ENCODE data around the gene MARCHF4. TPM values are rescaled to one million over a fixed set of nuclear protein-coding genes. Genes with fewer than 3 reads are reported as not detected.

The MARCHF4 gene
- total RNA-seq, 2 donors from 2014 or later: 0.51 to 0.86 TPM

DNA sequence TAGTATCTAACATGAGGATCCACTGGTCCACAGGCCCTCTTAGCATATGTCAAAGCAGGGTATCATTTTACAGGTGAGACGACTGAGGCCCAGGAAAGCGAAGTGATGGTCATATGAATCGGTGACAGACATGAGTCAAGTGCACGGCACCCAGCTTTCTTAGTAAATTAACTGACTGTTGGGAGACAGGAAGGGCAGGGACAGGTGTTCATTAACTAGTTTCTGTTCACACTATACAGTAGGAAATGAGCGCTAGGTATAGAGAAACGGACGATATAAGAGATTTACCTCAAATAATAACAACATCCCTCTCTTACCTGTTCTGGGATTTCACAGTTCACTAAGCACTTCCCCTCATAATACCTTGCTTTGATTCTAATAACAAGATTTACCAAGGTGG is 38.3 kb upstream of the MARCHF4 start:
- H3K27ac ChIP-seq (ENCODE audit: low read depth, low read length): no peak overlapping the region
- WGBS, 2 experiments (ENCODE audit: insufficient coverage in 1 of 2, insufficient read length in 1 of 2): 96% methylated on average over 7 of the region's 7 CpGs
- peaks cover 10% of the 10 kb centered on the region for H3K36me3 ChIP-seq (ENCODE audit: control insufficient read depth, insufficient read depth, low read length)
- TF ChIP-seq, protein P1, sequence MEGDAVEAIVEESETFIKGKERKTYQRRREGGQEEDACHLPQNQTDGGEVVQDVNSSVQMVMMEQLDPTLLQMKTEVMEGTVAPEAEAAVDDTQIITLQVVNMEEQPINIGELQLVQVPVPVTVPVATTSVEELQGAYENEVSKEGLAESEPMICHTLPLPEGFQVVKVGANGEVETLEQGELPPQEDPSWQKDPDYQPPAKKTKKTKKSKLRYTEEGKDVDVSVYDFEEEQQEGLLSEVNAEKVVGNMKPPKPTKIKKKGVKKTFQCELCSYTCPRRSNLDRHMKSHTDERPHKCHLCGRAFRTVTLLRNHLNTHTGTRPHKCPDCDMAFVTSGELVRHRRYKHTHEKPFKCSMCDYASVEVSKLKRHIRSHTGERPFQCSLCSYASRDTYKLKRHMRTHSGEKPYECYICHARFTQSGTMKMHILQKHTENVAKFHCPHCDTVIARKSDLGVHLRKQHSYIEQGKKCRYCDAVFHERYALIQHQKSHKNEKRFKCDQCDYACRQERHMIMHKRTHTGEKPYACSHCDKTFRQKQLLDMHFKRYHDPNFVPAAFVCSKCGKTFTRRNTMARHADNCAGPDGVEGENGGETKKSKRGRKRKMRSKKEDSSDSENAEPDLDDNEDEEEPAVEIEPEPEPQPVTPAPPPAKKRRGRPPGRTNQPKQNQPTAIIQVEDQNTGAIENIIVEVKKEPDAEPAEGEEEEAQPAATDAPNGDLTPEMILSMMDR (conservative IDR thresholded peaks at IDR 0.05): no peak
- H3K4me1 Mint-ChIP-seq: peaks cover 19% of the 10 kb centered on the region
- peaks cover 8% of the 10 kb centered on the region for H3K36me3 Mint-ChIP-seq (ENCODE audit: low read depth)
- H3K4me3 Mint-ChIP-seq: no peak overlapping the region
- no peak for DNase-seq
- H3K9me3 Mint-ChIP-seq: no peaks in the 10 kb centered on the region
- H3K9me3 ChIP-seq (ENCODE audit: control insufficient read depth, low read length): no peaks in the 10 kb centered on the region
- H3K27me3 ChIP-seq (ENCODE audit: control insufficient read depth, insufficient read depth, low read length, poor library complexity, severe bottlenecking): no peaks in the 10 kb centered on the region
- no peak overlapping the region for H3K27ac Mint-ChIP-seq
- peaks cover 6% of the 10 kb centered on the region for H3K4me1 ChIP-seq (ENCODE audit: control insufficient read depth, insufficient read depth, low read length)
- H3K9ac ChIP-seq (ENCODE audit: extremely low read depth, low read length, poor library complexity, severe bottlenecking): no peak overlapping the region
- no peak overlapping the region for H3K4me3 ChIP-seq (ENCODE audit: low read length)
- H3K27me3 Mint-ChIP-seq (ENCODE audit: insufficient read depth): no peaks in the 10 kb centered on the region

DNA sequence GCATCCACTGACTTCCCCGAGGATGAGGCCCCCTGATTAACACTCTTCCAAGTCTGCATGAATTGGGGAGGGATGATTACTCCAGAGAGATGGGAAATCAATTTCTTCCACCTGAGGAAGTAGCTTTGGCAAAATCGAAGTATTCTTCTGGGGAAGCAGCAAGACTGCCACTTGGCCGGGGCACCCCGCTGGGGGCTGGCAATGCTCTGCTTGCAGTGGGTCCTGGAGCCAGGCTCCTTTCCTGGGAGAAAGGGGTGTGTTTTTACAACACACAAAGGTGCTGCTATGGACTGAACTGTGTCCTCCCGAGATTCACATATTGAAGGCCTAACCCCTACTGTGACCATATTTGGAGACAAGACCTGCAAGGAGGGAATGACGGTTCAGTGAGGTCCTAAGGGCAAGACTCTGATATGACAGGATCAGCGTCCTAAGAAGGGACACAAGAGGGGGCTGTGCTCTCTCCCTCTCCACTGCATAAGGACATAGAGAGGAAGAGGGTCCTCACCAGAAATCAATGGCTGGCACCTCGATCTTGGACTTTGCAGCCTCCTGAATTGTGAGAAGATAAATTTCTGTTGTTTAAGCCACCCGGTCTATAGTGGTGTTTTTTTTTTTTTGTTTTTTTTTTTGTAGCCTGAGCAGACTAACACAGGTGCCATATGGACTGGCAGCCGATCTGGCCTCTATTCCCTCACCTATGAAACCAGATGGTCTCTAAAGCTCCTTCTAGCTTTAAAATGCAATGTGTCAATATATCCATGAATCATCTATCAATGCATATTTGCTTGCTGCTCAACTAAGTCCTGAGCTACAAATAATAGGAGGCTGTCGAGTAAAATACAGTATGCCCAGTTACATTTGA is 36.4 kb upstream of the MARCHF4 start:
- Mint-ChIP-seq H3K27ac (no peak overlapping the region), H3K4me1 (peaks cover 20% of the 10 kb centered on the region), H3K4me3 (no peak overlapping the region), H3K36me3 (ENCODE audit: low read depth) (no peaks in the 10 kb centered on the region), H3K9me3 (no peaks in the 10 kb centered on the region), H3K27me3 (ENCODE audit: insufficient read depth) (no peaks in the 10 kb centered on the region)
- Histone ChIP-seq H3K9ac (ENCODE audit: extremely low read depth, low read length, poor library complexity, severe bottlenecking) (no peak overlapping the region), H3K9me3 (ENCODE audit: control insufficient read depth, low read length) (no peaks in the 10 kb centered on the region), H3K4me3 (ENCODE audit: low read length) (no peak overlapping the region), H3K4me1 (ENCODE audit: control insufficient read depth, insufficient read depth, low read length) (peaks cover 6% of the 10 kb centered on the region), H3K27ac (ENCODE audit: low read depth, low read length) (no peak overlapping the region), H3K27me3 (ENCODE audit: control insufficient read depth, insufficient read depth, low read length, poor library complexity, severe bottlenecking) (no peaks in the 10 kb centered on the region), H3K36me3 (ENCODE audit: control insufficient read depth, insufficient read depth, low read length) (no peaks in the 10 kb centered on the region)
- TF ChIP-seq, protein P1 (conservative IDR thresholded peaks at IDR 0.05): peak; percentile 67
- WGBS, 2 experiments (ENCODE audit: insufficient coverage in 1 of 2, insufficient read length in 1 of 2): 71 to 81% methylated on average over 5 to 10 of the region's 11 CpGs
- peak; percentile 71 for DNase-seq

DNA sequence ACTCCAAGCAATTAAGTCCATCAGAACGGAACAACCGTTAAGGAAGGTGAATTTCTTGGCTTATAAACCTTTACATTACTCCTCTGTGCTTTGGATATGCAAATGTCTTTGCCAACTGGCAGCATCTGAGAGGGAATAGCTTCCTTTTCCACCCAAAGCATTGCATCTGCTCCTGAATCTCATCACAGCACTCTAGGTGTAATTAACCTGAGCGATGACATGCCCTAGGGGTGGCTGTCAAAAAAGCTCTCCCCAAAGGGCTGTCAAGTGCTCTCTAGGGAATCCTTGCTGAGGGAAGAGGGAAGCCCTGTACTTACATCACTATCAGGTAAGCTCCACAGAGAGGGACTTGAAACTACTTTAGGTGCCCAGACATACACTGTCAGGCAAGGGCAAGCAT is 34.5 kb upstream of the MARCHF4 start:
- no peak overlapping the region for H3K9ac ChIP-seq (ENCODE audit: extremely low read depth, low read length, poor library complexity, severe bottlenecking)
- H3K4me3 ChIP-seq (ENCODE audit: low read length): no peak overlapping the region
- H3K9me3 Mint-ChIP-seq: no peaks in the 10 kb centered on the region
- no peak for DNase-seq
- H3K27ac Mint-ChIP-seq: no peak overlapping the region
- no peak overlapping the region for H3K27ac ChIP-seq (ENCODE audit: low read depth, low read length)
- H3K36me3 Mint-ChIP-seq (ENCODE audit: low read depth): no peaks in the 10 kb centered on the region
- H3K4me1 ChIP-seq (ENCODE audit: control insufficient read depth, insufficient read depth, low read length): peaks cover 6% of the 10 kb centered on the region
- TF ChIP-seq, protein P1 (conservative IDR thresholded peaks at IDR 0.05): no peak
- H3K27me3 ChIP-seq (ENCODE audit: control insufficient read depth, insufficient read depth, low read length, poor library complexity, severe bottlenecking): no peaks in the 10 kb centered on the region
- no peaks in the 10 kb centered on the region for H3K36me3 ChIP-seq (ENCODE audit: control insufficient read depth, insufficient read depth, low read length)
- no peaks in the 10 kb centered on the region for H3K27me3 Mint-ChIP-seq (ENCODE audit: insufficient read depth)
- H3K4me1 Mint-ChIP-seq: peaks cover 18% of the 10 kb centered on the region
- H3K4me3 Mint-ChIP-seq: no peak overlapping the region
- no peaks in the 10 kb centered on the region for H3K9me3 ChIP-seq (ENCODE audit: control insufficient read depth, low read length)
- 77 to 78% methylated on average over 3 of the region's 3 CpGs for WGBS, 2 experiments (ENCODE audit: insufficient coverage in 1 of 2, insufficient read length in 1 of 2)

All from endodermal cell (in vitro differentiated cells).